ENCODE data around the gene LRP1.

LRP1 gene

DNA sequence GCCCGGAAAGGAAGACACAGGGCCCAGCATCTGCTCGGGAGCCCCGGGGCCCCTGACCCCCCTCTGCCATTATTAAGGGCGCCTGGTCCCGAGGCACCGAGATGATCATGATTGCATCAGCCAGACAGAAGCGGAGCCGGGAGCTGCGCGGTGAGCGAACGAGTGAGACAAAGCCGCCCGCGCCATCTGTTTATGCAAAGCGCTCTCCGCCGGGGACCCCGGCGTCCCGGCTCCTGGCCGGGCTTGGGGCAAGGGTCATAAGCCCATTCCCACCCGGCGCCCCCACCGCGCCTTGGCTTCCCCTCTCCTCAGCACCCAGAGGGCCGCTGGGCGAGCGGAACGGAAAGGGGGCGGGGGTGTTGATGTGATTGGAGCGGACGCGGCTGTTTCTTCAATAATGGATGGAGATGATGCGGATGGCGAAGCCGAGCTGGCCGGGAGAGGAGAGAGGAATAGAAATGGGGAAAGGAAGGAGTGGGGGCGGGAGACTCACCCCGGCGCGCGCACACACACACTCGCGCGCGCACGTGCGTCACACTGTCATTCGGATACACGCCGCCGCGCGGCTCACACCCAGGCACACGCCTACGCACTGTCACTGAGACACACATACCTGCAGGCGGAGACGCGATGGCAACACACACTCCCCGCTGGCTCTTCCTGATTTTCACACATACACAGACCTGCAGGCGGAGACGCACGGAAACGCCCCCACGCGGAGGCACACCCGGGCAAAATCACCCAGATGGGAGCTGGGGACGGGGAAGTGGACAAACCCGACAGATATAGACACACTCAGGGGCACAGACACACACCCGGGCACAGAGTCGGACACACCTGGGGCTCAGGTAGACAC is 112.0 kb downstream of the LRP1 start:
- H3K27ac ChIP-seq = no peak overlapping the region
- peaks cover 59% of the 10 kb centered on the region for H3K4me1 ChIP-seq (ENCODE audit: low read depth, poor library complexity, severe bottlenecking)
- peaks cover 69% of the 10 kb centered on the region for H3K27me3 ChIP-seq (ENCODE audit: insufficient read depth, low read depth)
- H2AFZ ChIP-seq (ENCODE audit: low read depth) = peak overlapping the region; percentile 95
- no peaks in the 10 kb centered on the region for H3K79me2 ChIP-seq (ENCODE audit: insufficient read depth, low read depth)
- no peaks in the 10 kb centered on the region for H4K20me1 ChIP-seq (ENCODE audit: insufficient read depth)
- TF ChIP-seq, protein P1, sequence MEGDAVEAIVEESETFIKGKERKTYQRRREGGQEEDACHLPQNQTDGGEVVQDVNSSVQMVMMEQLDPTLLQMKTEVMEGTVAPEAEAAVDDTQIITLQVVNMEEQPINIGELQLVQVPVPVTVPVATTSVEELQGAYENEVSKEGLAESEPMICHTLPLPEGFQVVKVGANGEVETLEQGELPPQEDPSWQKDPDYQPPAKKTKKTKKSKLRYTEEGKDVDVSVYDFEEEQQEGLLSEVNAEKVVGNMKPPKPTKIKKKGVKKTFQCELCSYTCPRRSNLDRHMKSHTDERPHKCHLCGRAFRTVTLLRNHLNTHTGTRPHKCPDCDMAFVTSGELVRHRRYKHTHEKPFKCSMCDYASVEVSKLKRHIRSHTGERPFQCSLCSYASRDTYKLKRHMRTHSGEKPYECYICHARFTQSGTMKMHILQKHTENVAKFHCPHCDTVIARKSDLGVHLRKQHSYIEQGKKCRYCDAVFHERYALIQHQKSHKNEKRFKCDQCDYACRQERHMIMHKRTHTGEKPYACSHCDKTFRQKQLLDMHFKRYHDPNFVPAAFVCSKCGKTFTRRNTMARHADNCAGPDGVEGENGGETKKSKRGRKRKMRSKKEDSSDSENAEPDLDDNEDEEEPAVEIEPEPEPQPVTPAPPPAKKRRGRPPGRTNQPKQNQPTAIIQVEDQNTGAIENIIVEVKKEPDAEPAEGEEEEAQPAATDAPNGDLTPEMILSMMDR (conservative IDR thresholded peaks at IDR 0.05; ENCODE audit: low read depth, low read length) = 0 out of 2 replicates have a peak, but pooled peaks have one; percentile 17
- no peaks in the 10 kb centered on the region for H3K36me3 ChIP-seq (ENCODE audit: insufficient read depth)
- H3K4me2 ChIP-seq = peak overlapping the region; percentile 99
- peak overlapping the region; percentile 57; the same call in 1 of the 2 replicates for H3K9ac ChIP-seq
- H3K4me3 ChIP-seq (IDR thresholded peaks at IDR 0.05; ENCODE audit: insufficient read depth, low read depth, low read length) = no peak overlapping the region

DNA sequence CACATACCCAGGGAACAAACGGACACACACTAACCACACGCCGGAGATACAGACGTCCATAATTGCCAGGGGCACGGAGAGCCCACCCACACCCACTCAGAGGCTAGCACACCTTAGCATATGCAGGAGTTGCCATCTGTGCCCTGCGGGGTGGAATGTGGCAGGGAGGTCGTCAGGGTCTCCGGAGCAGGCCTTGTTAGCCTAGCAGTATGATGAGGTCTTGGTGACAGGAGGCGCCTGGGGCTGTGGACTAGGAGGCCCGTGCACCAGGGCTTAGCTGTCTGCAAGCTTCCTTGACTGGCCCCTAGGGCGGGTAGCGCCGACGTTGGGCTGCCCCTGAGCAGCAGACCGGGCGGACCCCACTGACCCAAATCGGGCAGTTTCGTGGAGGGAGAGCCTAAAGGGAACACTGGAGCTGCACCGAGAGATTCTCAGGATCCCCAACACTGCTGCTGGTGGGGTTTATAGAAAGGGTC is 112.7 kb downstream of the LRP1 start:
- no peaks in the 10 kb centered on the region for H3K36me3 ChIP-seq (ENCODE audit: insufficient read depth)
- peak overlapping the region; percentile 95; the same call in 1 of the 2 replicates for H2AFZ ChIP-seq (ENCODE audit: low read depth)
- H4K20me1 ChIP-seq (ENCODE audit: insufficient read depth) = no peaks in the 10 kb centered on the region
- H3K9ac ChIP-seq = peak overlapping the region; percentile 57; the same call in 1 of the 2 replicates
- no peaks in the 10 kb centered on the region for H3K79me2 ChIP-seq (ENCODE audit: insufficient read depth, low read depth)
- no peak overlapping the region for H3K4me3 ChIP-seq (IDR thresholded peaks at IDR 0.05; ENCODE audit: insufficient read depth, low read depth, low read length)
- H3K27me3 ChIP-seq (ENCODE audit: insufficient read depth, low read depth) = peaks cover 69% of the 10 kb centered on the region
- TF ChIP-seq, protein P1 (conservative IDR thresholded peaks at IDR 0.05; ENCODE audit: low read depth, low read length) = 0 out of 2 replicates have a peak, but pooled peaks have one; percentile 16
- H3K4me1 ChIP-seq (ENCODE audit: low read depth, poor library complexity, severe bottlenecking) = peaks cover 59% of the 10 kb centered on the region
- H3K27ac ChIP-seq = no peak overlapping the region
- peak overlapping the region; percentile 99 for H3K4me2 ChIP-seq

GRCh38 chr12:57241402-57242310 is 113.4 kb downstream of the LRP1 start:
- Histone ChIP-seq H4K20me1 (ENCODE audit: insufficient read depth) (no peaks in the 10 kb centered on the region), H3K27ac (no peak overlapping the region), H3K4me2 (peak overlapping the region; percentile 100), H3K9ac (no peak overlapping the region), H2AFZ (ENCODE audit: low read depth) (peak overlapping the region; percentile 81; the same call in 1 of the 2 replicates), H3K36me3 (ENCODE audit: insufficient read depth) (no peaks in the 10 kb centered on the region), H3K79me2 (ENCODE audit: insufficient read depth, low read depth) (no peaks in the 10 kb centered on the region), H3K4me1 (ENCODE audit: low read depth, poor library complexity, severe bottlenecking) (peaks cover 59% of the 10 kb centered on the region), H3K27me3 (ENCODE audit: insufficient read depth, low read depth) (peaks cover 69% of the 10 kb centered on the region), H3K4me3 (IDR thresholded peaks at IDR 0.05; ENCODE audit: insufficient read depth, low read depth, low read length) (no peak overlapping the region)
- TF ChIP-seq, protein P1 (conservative IDR thresholded peaks at IDR 0.05; ENCODE audit: low read depth, low read length) = no peak

DNA sequence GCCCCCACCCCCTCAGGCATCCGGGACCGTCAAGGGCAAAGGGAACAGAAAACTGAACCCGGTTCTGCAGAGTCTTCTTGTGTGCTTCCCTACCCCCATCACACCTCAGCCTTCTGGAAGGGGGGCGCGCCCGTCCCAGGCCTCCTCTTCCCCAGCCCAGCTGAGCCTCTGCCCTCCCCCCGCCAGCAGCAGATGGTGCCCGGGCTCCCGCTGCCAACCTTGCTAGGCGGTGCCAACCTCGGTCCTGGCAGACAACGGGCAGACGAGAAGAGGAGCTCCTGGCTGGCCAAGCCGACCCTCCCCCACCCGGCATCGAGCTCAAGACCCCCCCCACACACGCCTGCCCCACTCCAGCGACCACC is 114.0 kb downstream of the LRP1 start:
- no peak overlapping the region for H3K4me3 ChIP-seq (IDR thresholded peaks at IDR 0.05; ENCODE audit: insufficient read depth, low read depth, low read length)
- H3K27ac ChIP-seq = no peak overlapping the region
- H3K79me2 ChIP-seq (ENCODE audit: insufficient read depth, low read depth) = no peaks in the 10 kb centered on the region
- no peaks in the 10 kb centered on the region for H4K20me1 ChIP-seq (ENCODE audit: insufficient read depth)
- peaks cover 65% of the 10 kb centered on the region for H3K27me3 ChIP-seq (ENCODE audit: insufficient read depth, low read depth)
- H3K9ac ChIP-seq = no peak overlapping the region
- peak overlapping the region; percentile 100 for H3K4me2 ChIP-seq
- H3K36me3 ChIP-seq (ENCODE audit: insufficient read depth) = no peaks in the 10 kb centered on the region
- TF ChIP-seq, protein P1 (conservative IDR thresholded peaks at IDR 0.05; ENCODE audit: low read depth, low read length) = no peak
- peaks cover 54% of the 10 kb centered on the region for H3K4me1 ChIP-seq (ENCODE audit: low read depth, poor library complexity, severe bottlenecking)
- H2AFZ ChIP-seq (ENCODE audit: low read depth) = peak overlapping the region; percentile 81; the same call in 1 of the 2 replicates
